ENCODE data around the gene NHS.

NHS gene

GRCh38 chrX:17412692-17413091, 37.7 kb downstream of the NHS start:
- no peak overlapping the region for H3K27ac ChIP-seq (ENCODE audit: low read depth, low read length)
- no peak overlapping the region for H3K4me3 ChIP-seq (ENCODE audit: low read length)
- H3F3A ChIP-seq (ENCODE audit: control insufficient read depth, insufficient read depth): no peaks in the 10 kb centered on the region
- no peaks in the 10 kb centered on the region for H3K4me1 ChIP-seq (ENCODE audit: control insufficient read depth, low read length)
- TF ChIP-seq CTCF (IDR thresholded peaks at IDR 0.05; ENCODE audit: low read depth, low read length, poor library complexity, severe bottlenecking) (no peak), EZH2phosphoT487 (IDR thresholded peaks at IDR 0.05; ENCODE audit: borderline replicate concordance, low read length) (no peak)
- H3K36me3 ChIP-seq (ENCODE audit: control insufficient read depth, low read length): no peaks in the 10 kb centered on the region
- H4K20me1 ChIP-seq (ENCODE audit: control insufficient read depth, insufficient read depth, low read depth, low read length): no peaks in the 10 kb centered on the region
- H3K9me3 ChIP-seq (ENCODE audit: control insufficient read depth, insufficient read depth, low read length): no peaks in the 10 kb centered on the region
- no peaks in the 10 kb centered on the region for H3K9me2 ChIP-seq (replicated peaks; ENCODE audit: control insufficient read depth, low read length)
- no peaks in the 10 kb centered on the region for H3K27me3 ChIP-seq (ENCODE audit: control insufficient read depth, low read length)
- no peak overlapping the region for H3K4me2 ChIP-seq (ENCODE audit: low read length)
- no peaks in the 10 kb centered on the region for H3K79me2 ChIP-seq (ENCODE audit: control insufficient read depth, low read length)

GRCh38 chrX:17413228-17413627, 38.2 kb downstream of the NHS start:
- H3K27ac ChIP-seq (ENCODE audit: low read depth, low read length): no peak overlapping the region
- no peak overlapping the region for H3K4me3 ChIP-seq (ENCODE audit: low read length)
- TF ChIP-seq EZH2phosphoT487 (IDR thresholded peaks at IDR 0.05; ENCODE audit: borderline replicate concordance, low read length): no peak
- H3K4me1 ChIP-seq (ENCODE audit: control insufficient read depth, low read length): no peaks in the 10 kb centered on the region
- H3F3A ChIP-seq (ENCODE audit: control insufficient read depth, insufficient read depth): no peaks in the 10 kb centered on the region
- H3K4me2 ChIP-seq (ENCODE audit: low read length): no peak overlapping the region
- H3K9me3 ChIP-seq (ENCODE audit: control insufficient read depth, insufficient read depth, low read length): no peaks in the 10 kb centered on the region
- no peaks in the 10 kb centered on the region for H3K36me3 ChIP-seq (ENCODE audit: control insufficient read depth, low read length)
- H4K20me1 ChIP-seq (ENCODE audit: control insufficient read depth, insufficient read depth, low read depth, low read length): no peaks in the 10 kb centered on the region
- H3K9me2 ChIP-seq (replicated peaks; ENCODE audit: control insufficient read depth, low read length): no peaks in the 10 kb centered on the region
- H3K79me2 ChIP-seq (ENCODE audit: control insufficient read depth, low read length): no peaks in the 10 kb centered on the region
- no peaks in the 10 kb centered on the region for H3K27me3 ChIP-seq (ENCODE audit: control insufficient read depth, low read length)

GRCh38 chrX:17414027-17414658, 39.1 kb downstream of the NHS start:
- Histone ChIP-seq H3K36me3 (ENCODE audit: control insufficient read depth, low read length) (no peaks in the 10 kb centered on the region), H3K4me1 (ENCODE audit: control insufficient read depth, low read length) (no peaks in the 10 kb centered on the region), H3K4me3 (ENCODE audit: low read length) (no peak overlapping the region), H3K9me3 (ENCODE audit: control insufficient read depth, insufficient read depth, low read length) (no peaks in the 10 kb centered on the region), H4K20me1 (ENCODE audit: control insufficient read depth, insufficient read depth, low read depth, low read length) (no peaks in the 10 kb centered on the region), H3K27ac (ENCODE audit: low read depth, low read length) (no peak overlapping the region), H3K79me2 (ENCODE audit: control insufficient read depth, low read length) (no peaks in the 10 kb centered on the region), H3K27me3 (ENCODE audit: control insufficient read depth, low read length) (no peaks in the 10 kb centered on the region), H3F3A (ENCODE audit: control insufficient read depth, insufficient read depth) (no peaks in the 10 kb centered on the region), H3K4me2 (ENCODE audit: low read length) (no peak overlapping the region), H3K9me2 (replicated peaks; ENCODE audit: control insufficient read depth, low read length) (no peaks in the 10 kb centered on the region)
- TF ChIP-seq EZH2phosphoT487 (IDR thresholded peaks at IDR 0.05; ENCODE audit: borderline replicate concordance, low read length): no peak
- TF ChIP-seq CTCF (IDR thresholded peaks at IDR 0.05; ENCODE audit: low read depth, low read length, poor library complexity, severe bottlenecking): no peak

GRCh38 chrX:17414839-17415238, 39.8 kb downstream of the NHS start:
- H4K20me1 ChIP-seq (ENCODE audit: control insufficient read depth, insufficient read depth, low read depth, low read length): no peaks in the 10 kb centered on the region
- no peaks in the 10 kb centered on the region for H3K9me3 ChIP-seq (ENCODE audit: control insufficient read depth, insufficient read depth, low read length)
- H3K4me2 ChIP-seq (ENCODE audit: low read length): no peak overlapping the region
- no peak overlapping the region for H3K4me3 ChIP-seq (ENCODE audit: low read length)
- TF ChIP-seq CTCF (IDR thresholded peaks at IDR 0.05; ENCODE audit: low read depth, low read length, poor library complexity, severe bottlenecking): no peak
- no peaks in the 10 kb centered on the region for H3F3A ChIP-seq (ENCODE audit: control insufficient read depth, insufficient read depth)
- no peaks in the 10 kb centered on the region for H3K36me3 ChIP-seq (ENCODE audit: control insufficient read depth, low read length)
- no peak overlapping the region for H3K27ac ChIP-seq (ENCODE audit: low read depth, low read length)
- H3K79me2 ChIP-seq (ENCODE audit: control insufficient read depth, low read length): no peaks in the 10 kb centered on the region
- H3K27me3 ChIP-seq (ENCODE audit: control insufficient read depth, low read length): no peaks in the 10 kb centered on the region
- H3K9me2 ChIP-seq (replicated peaks; ENCODE audit: control insufficient read depth, low read length): no peaks in the 10 kb centered on the region
- no peaks in the 10 kb centered on the region for H3K4me1 ChIP-seq (ENCODE audit: control insufficient read depth, low read length)

Data from DOHH2 (cell line).